ENCODE results near the gene GALNT14. TPM values are rescaled to one million over a fixed set of nuclear protein-coding genes. Genes with fewer than 3 reads are reported as not detected.

The GALNT14 gene
- total RNA-seq, 1 donor from 2014 or later: 2.0 TPM

DNA sequence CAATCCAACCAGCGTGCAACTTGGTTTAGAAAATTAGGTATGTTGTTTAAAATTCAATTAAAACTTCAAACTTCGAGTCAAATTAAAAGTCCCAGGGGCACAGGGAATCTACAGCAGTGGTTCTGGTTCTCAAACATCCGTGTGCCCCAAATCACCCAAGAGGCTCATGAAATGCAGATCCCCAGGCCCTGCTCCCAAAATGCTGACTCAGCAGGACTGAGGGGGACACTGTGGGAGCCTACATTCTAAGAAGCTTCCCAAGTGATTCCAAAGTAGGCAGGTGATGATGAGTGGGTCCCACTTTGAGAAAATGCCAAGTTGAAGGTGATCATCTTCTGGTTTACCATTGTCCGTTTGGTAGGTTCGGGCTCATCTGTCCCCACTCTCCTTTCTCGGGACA is 82.3 kb downstream of the GALNT14 start:
- no peak for DNase-seq

DNA sequence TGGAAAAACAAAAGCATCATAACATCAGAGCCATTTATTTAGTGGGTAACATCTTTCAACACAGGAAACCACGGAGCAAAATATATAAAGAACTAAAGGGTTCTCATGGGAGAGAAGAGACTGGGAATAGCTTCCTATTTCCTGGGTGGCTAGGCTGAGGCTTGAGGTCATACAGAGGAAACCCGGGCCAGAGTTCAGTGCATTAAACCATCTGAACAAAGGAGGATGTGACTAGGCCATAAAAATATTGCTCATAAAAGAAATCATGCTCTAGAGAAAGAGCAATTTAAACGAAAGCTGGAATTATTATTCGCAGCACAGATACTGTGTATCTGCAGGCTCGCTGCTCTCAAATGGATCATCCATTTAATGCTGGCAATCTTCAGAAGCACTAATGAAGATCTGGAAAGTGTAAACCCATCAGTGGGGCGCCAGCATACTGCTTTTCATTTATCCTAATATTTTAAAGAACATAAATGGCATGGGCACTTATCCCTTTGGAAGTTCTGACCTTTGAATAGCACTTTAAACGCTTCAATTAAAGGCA is 83.3 kb downstream of the GALNT14 start:
- no peak for DNase-seq

DNA sequence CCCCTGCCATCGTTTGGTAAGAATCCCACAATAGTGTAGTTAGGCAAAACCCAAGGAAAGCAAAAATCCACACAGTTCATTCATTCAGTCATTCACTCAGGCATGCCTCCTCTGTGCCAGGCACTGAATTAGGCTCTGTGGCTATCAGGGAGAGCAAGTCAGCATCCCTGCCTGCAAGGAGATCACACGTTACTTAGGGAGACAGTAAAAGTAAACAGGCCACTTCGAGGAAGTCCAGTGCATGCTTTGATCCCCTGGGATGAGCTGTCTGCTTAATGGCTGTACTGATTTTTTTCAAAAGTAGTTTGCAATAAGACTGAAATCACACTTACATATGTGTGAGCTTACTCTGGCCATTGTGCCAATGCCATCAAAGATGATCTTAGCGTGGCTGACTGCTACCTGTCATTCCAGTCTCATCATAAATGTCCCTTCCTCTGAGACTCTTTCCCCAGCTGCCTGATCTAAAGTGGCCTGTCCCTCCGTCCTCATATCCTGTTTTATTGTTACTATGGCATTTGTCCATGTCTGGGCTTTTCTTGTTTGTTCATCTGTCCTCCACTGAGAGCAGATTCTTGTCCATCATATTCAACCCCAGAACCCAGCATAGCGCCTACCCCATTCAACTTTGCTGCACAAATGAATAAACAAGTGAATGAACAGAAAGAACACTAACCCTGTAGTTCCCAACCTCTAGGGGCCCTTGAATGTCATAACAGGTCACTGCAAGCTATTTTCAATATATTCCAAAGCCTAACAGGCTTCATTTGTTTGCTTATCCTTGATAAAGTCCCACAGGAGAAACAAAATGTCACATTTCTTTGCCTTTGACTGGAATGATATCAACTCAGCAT is 84.1 kb downstream of the GALNT14 start:
- DNase-seq: no peak

DNA sequence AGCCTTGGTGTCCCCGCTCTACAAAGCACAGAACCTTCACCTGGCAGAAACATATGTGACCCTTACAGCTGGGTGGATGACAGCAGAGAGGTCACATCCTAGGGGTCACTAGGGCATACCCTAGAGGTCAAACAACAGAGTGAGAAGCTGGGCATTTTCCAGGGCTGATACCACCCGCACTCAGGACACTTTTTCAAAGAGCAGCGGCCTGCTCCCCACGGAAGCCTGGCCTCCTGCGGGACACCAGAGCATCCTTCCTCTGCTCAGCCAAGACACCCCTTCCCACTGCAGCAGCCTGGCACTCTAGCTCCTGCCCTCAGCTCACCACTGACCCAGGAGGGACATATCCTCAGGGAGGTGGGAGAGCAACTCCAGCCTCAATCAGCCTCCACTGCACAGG is 86.0 kb downstream of the GALNT14 start:
- DNase-seq: no peak

DNA sequence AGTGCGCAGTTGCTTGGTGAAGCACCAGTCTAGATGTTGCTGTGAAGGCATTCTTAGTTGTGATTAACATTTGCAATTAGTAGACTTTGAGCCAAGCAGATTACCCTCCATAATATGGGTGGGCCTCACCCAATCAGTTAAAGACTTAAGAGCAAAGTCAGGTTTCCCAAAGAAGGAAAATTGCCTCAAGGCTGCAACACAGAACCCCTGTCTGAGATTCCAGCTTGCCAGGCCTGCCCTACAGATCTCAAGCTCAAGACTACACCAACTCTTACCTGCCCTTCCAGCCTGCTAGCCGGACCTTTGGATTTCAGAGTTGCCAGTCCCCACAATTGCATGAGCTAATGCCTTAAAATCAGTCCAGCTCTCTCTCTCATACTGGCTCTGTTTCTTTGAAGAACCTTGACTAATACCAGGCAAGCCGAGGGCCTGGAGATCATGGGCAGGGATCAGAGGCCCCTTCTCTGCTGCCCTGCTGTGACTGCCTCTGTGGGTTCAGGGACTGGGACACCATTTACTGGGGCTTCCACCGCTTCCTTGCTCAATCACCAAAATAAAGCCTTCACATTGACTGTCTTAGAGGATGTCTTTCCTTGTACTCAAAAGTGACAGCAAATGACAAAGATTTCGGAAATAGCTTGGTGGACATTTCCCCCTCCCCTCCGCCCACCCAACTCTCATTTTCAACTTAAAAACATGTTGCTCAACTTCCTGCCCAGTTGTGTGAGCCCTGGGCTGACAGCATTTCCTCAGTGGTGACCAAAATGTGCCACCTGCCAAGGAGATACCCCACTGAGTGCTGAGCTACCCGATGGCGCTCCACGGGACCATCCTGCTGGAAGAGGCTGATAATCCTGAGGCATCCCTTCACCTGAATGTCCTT is 86.7 kb downstream of the GALNT14 start:
- no peak for DNase-seq

DNA sequence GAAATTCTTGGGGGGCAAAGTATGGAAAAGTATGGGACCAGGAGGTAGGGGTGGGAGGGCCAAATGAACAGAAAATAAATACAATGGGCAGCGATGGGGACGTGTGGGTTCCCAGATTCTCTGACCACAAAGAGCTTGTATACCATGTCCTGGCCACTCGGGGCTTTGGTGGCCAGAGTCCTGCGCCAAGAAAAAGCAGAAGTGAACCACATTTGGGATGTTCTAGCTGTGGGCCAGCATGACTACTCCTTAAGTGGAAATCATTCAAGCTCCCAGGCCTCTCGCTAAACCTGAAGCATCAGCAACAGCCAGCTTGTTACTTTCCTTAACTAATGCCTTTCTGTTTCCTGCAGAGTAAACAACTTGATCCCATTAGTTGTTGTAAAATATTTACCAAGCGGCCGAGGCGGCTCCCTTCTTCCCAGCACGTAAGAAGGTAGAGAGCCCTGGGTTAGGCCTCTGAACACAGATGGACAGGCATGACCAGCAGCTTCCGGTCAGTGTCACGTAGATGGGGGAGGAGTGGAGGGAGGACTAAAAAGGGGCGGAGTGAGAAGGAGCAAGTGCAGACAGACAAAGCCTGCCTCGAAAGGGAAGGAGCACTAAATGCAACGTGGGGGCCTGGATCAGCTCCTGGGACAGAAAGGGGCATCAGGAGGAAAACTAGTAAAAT is 88.2 kb downstream of the GALNT14 start:
- DNase-seq: no peak

DNA sequence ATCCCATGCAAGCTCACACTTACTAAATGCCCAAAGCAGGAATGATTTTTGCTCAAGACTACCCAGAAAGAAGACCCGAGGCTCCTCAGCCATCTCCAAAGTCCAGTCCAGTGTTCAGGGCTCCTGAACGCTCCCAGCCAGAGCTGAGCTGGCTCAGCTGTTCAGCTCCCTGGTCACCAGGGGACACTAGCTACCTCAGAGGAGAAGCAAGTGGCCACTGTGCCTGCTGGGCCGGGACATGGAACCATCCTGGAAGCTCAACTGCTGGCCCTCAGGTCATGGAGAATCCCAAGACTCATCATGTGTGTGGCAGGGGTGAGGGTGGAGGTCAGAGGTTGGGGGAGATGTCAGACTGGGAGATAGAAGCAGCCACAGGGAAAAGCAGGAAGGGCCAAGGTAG is 89.0 kb downstream of the GALNT14 start:
- DNase-seq: no peak

DNA sequence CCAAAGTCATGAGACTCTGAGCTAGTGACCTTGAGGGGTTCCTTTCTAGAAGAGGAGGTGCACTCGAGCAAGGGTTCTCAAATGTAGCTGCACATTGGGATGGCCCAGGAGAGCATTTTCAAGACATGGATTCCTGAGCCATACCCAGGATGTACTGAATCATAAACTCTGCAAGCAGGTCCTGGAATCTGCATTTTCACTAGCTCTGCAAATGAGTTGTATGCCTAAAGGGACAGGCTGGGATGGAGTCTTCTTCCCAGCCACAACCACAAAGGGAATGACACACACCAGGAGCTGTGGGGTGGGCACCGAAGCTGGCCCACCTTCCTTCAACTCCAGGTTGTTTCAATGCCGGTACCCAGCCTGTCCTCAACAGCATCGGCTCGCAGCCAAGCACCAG is 90.6 kb downstream of the GALNT14 start:
- no peak for DNase-seq

DNA sequence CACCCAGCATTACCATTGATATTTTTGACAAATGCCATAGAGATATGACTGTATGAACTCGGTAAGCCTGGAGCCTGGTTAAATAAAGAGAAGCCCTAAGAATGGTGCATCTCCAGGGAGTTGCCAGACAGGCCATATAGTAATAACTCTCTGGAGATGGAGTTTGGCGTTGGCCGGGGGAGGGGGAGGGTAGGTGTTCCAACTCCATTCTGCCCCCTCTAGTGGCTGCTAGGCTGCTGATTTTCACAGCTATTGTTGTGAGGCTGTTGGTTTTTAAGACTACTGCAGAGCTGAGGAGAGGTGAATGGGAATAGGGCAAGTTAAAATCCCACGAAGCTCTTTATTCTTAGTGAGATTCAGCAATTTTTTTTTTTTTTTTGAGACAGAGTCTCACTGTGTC is 99.9 kb downstream of the GALNT14 start:
- DNase-seq: no peak

DNA sequence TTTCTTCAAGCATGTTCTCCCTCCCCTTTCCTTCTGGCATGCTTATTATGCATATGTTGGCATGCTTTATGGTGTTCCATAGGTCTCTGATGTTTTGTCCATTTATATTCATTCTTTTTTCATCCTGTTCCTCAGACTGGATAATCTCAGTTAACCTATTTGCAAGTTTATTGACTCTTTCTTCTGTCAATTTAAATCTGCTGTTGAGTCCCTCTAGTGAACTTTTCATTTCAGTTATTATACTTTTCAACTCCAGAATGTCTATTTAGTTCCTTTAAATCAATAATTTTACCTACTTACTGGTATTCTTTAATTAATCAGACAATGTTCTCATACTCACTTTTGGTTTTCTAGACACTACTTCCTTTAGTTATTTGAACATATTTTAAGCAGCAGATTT is 101.2 kb downstream of the GALNT14 start:
- no peak for DNase-seq

DNA sequence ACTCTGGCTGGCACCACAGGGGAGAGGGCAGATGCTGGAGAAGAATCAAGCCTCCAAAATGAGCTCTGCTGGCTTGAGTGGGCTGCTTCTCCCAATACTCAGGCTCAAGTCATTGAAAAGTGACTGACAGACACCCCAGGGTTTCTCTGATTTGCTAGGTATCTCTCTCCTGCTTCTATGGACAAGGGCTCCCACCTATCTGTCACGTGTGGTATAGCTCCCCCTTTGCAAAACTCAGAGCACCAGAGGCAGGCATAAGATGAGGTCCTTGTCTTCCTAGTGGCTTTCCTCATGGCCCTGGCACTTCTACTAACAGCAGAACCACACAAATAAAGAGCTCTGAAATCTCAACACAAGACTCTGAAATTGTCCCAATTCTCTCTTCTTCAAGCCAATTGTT is 105.2 kb downstream of the GALNT14 start:
- no peak for DNase-seq

DNA sequence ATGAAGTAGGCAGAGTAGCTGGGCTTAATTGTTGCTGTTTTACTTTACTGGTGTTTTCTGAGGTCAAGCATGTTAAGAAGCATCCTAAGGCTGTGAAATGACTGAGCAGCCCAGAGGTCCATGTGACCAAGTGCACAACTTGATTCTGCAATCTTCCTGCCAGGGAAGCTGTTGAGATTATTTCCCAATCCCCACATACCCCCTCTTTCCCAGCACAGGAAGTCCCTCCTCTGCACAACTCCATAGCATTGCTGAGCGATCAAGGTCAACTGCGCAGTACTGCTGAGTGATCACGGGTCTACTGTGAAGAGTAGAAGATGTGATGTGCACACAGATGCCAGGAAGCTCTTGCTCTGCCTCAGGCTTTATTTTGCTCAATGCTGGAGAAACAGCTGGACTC is 105.8 kb downstream of the GALNT14 start:
- no peak for DNase-seq

DNA sequence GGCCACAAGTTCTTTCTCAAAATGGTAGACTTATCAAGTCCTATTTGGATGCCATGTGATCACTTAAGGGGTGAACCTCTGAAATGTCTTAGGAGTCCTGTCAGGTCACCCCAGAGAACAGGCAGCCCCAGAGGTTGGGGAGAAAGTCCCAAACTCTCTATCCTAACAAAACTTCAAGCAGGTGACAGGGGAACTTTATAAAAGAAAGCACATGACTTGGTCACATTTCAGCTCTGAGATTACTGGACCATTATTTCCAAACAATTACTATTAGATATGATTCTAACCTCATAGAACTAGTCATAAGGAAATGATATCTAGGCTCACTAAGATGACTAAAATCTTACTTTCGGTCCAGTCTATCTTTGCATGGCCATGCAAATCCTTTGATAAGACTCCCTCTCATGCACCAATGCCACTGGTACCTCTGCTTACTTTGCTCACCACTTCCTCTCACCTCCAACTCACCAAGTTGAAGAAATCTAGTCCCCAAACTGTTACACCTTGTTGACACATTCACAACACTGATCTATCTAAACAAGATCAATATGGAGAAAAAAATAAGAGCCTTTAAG is 107.0 kb downstream of the GALNT14 start:
- no peak for DNase-seq

DNA sequence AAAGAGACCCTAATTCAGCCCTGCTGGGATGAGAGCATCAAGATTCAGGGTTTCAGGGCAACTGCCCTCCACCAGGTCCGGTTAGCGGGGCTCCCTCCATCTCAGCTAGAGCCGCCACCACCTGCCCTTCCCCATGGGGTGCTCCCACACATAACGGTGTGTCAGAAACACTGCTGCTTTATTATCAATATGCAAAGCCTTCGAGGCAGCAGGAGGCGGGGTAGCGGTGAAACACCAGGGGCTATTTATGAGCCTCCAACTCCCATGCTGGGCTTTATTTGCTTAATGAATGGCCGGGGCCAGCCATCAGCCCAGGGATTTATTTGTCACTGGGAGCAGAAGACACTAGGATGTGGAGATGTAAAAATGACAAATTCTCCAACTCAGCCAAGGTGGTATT is 109.8 kb downstream of the GALNT14 start:
- DNase-seq: no peak

DNA sequence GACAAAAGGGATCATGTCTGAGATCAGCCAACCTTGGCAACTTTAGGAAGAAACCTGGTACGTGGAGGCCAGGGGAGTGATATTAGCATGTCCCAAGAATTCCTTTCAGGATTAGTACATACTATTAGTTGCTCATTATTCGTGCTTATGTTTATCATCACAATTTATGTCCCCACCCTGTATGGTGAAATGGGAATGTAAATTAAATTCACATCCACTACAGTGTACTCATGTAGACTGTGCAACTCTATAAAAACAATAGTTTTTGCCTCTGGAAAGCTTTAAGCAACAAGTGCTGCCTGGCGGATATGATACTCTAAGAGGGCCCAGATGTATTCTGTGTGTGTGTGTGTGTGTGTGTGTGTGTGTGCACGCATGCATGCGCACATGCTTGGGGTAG is 110.7 kb downstream of the GALNT14 start:
- DNase-seq: no peak

DNA sequence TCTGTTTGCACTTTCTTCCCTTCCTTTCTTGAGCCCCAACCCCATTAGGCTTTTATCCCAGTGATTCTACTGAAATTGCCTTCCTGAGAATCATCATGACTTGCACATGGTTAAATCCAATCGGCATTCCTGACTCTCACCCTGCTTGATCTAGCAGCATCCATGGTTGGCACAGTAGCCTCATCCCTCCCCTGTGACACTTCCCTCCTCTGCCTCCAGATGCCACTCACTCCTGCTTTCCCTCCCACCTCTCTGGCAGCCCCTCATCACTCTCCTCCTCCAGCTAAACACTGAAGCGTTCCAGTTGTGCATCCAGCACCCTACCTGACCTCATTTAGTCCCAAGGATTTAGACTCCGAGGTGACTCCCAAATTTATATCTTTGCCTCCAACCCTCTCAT is 114.7 kb downstream of the GALNT14 start:
- no peak for DNase-seq

DNA sequence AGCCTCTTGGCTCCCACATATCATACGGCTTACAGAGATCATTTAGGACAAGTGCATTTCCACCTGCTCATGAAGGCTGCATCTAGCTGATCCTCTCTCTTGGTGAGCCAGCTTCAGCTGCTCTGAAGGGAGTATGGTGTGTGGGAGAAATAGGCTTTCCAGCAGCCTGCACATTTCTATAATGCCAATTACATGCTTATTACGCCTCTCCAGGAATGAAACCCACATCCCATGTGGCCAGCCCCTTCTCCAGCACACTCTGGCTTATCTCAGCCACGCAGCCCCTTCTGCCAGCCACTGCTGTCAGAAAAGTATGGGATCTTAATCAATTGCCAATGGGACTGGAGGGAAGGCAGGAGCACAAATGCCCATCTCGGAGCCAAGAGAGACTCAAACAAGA is 117.5 kb downstream of the GALNT14 start:
- no peak for DNase-seq

DNA sequence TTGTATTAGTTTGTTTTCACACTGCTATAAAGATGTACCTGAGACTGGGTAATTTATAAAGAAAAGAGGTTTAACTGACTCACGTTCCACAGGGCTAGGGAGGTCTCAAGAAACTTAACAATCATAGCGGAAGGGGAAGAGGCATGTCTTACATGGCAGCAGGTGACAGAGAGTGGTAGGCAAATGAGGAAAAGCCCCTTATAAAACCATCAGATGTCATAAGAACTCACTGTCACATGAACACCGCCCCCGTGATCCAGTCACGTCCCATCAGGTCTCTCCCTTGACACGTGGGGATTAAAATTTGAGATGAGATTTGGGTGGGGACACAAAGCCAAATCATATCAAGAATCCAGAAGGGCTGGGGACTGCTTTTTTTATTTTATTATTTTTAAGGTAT is 120.0 kb downstream of the GALNT14 start:
- no peak for DNase-seq

DNA sequence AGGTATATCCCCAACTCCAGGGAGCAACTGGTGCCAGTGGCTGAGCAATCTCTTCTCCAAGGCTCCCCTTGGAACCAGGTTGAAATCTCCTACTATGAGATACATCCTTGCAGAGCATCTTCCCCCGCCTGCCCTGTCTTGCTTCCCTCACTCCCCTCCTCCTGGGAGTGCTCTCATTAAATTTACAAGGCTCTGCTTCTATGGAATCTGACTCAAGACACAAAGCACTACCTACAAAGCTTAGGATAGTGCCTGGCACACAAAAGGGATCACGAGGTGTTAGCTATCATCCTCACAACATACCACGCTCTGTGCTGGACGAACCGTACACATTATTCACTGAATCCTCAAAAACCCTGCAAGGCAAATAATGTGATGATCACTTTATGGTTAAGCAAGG is 121.6 kb downstream of the GALNT14 start:
- no peak for DNase-seq

DNA sequence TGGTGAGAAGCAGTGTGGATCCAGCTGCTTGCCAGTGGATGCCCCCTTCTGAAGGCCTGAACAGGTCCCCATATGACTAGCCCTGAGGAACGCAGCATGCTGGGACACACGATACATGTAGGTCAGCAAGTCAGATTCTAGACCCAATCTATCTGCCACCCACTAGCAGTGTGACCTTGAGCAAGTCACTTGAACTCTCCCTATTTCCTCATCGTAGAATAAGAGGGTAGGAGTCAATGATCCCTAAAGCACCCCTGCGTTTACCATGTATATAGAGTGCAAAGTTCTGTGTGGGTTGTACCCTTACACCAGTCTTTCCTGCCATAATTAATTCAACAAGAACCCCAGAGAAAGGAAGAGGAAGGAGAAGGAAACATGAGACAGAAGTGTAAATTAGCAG is 123.7 kb downstream of the GALNT14 start:
- DNase-seq: no peak

DNA sequence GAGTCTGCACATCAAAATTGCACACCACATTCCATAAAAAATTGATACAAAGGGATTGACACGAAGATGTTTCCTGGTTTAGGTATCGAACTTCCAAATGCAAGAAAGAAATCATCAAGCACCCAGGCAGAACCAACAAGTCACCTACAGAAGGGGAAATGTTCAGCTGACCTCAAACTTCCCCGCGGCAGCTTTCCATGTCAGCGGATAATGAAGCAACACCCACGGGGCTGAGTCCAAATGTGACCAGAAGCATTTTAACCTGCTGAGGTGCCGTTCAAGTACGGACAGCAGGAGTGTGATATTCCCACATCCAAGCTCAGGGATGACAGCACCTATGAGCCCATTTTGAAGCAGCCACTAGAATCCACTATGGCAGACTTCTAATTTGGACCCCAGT is 124.9 kb downstream of the GALNT14 start:
- no peak for DNase-seq

DNA sequence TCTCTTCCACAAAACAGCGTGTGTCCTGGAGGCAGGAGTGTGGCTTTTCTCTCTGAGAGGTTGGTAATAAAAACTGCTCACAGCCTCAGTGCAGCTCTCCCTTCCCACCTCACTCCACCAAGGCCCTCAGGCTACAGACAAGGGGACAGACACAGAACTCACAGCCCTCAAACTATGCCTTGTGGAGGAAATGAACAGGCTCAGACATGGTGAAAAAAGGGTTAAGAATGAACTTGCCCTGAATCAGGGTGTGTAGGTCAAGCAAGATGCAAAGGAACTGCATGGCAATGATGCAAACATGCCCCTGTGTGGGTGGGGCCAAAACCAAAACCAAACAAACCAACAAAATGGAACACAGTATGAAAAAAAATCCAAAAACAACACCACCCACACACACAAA is 125.8 kb downstream of the GALNT14 start:
- DNase-seq: no peak
